Esophagus squamous epithelium (tissue), 4 donors: ENCODE data around the gene NDUFA5.

Experiments used
- POLR2A ChIP-seq, 4 donors: fragments of 450-650 bp; IDR thresholded peaks; one replicate each; pipeline ENCODE4 v1.6.1; 2017; ENCODE audit warnings: antibody characterized with exemption in 4 of 4, mild to moderate bottlenecking in 4 of 4, moderate library complexity in 3 of 4
- TF ChIP-seq, protein P1 (sequence below), 6 experiments: fragments of 450-650 bp in 4 of 6; fragments of 200-600 bp in 2 of 6; sonication (generic) in 2 of 6; IDR thresholded peaks; one replicate each; pipeline ENCODE4 v1.5.1; 2016 to 2019; ENCODE audit warnings: antibody characterized with exemption in 6 of 6, mild to moderate bottlenecking in 4 of 6, moderate library complexity in 4 of 6

- TF ChIP-seq, protein P1, sequence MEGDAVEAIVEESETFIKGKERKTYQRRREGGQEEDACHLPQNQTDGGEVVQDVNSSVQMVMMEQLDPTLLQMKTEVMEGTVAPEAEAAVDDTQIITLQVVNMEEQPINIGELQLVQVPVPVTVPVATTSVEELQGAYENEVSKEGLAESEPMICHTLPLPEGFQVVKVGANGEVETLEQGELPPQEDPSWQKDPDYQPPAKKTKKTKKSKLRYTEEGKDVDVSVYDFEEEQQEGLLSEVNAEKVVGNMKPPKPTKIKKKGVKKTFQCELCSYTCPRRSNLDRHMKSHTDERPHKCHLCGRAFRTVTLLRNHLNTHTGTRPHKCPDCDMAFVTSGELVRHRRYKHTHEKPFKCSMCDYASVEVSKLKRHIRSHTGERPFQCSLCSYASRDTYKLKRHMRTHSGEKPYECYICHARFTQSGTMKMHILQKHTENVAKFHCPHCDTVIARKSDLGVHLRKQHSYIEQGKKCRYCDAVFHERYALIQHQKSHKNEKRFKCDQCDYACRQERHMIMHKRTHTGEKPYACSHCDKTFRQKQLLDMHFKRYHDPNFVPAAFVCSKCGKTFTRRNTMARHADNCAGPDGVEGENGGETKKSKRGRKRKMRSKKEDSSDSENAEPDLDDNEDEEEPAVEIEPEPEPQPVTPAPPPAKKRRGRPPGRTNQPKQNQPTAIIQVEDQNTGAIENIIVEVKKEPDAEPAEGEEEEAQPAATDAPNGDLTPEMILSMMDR (IDR thresholded peaks at IDR 0.05): no peak
- TF ChIP-seq POLR2A (IDR thresholded peaks at IDR 0.05): no peak
These were observed 65.1 kb downstream of the NDUFA5 start for GRCh38 chr7:123492485-123492884.
